GM21526 (cell line): ENCODE results near the gene PIKFYVE.
"Not testable (repeated sequence)": the region's sequence is repeated elsewhere in the genome, so short reads cannot be mapped to it uniquely, and the experiment has no call there.

Experiments
- ATAC-seq: cut with Tn5 transposase; IDR thresholded peaks from one replicate; pipeline ENCODE4 v1.9.1; 2021; ENCODE audit warnings: moderate library complexity; ENCODE audit not compliant: unreplicated experiment, low FRiP score

PIKFYVE gene

DNA sequence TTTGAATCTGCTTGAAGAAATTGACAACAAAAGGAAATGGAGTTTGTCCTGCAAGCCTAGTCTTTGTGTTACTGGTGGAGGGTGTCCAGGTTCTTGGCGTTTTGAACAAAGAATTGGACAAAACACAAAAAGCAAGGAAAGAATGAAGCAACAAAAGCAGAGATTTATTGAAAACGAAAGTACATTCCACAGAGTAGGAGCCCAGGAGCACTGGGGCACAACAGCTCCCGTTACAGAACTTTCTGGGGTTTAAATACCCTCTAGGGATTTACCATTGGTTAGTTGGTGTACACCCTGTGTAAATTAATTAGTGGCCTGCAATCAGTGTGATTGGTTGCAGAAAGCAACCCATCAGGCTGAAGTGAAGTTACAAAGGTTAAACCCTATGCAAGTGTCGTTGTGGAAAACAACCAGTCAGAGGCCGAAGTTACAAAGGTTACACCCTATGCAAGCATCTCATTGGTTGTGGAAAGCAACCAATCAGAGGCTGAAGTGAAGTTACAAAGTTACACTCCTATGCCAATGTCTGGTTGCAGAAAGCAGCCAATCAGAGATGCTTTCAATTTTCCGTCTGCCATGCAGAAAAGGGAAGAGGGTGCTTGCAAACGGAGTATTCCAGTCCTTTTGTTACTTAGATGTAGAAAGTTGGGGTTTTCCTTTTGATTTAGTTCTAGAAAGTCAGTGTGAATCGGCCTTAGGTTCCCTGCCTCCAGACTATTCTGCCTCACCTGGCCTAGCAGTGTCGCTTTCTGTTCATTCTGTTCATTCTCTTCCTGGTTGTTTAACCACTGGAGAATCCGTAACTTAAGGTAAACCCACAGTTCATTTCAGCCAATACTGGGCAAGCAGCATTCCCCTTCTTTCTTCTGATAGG, 92.9 kb downstream of the PIKFYVE start:
- ATAC-seq, result no peak

DNA sequence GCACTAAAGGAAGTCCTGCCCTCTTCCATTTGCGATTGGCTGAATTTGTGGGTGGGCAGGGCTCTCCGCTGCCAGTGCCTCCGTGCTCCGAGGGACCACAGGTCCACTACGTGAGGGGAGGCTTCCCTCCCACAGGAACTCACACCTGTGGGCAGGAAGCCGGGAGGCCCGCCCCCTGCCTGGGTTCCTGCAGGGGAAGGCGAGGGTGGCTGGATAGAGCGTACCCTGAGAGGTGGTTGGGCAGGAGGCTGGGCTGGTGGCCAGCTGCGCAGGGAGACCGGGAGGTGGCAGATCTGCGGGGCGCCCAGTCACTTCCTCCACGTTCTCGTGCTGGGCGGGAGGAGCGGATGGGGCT, 93.6 kb downstream of the PIKFYVE start:
- no peak for ATAC-seq

DNA sequence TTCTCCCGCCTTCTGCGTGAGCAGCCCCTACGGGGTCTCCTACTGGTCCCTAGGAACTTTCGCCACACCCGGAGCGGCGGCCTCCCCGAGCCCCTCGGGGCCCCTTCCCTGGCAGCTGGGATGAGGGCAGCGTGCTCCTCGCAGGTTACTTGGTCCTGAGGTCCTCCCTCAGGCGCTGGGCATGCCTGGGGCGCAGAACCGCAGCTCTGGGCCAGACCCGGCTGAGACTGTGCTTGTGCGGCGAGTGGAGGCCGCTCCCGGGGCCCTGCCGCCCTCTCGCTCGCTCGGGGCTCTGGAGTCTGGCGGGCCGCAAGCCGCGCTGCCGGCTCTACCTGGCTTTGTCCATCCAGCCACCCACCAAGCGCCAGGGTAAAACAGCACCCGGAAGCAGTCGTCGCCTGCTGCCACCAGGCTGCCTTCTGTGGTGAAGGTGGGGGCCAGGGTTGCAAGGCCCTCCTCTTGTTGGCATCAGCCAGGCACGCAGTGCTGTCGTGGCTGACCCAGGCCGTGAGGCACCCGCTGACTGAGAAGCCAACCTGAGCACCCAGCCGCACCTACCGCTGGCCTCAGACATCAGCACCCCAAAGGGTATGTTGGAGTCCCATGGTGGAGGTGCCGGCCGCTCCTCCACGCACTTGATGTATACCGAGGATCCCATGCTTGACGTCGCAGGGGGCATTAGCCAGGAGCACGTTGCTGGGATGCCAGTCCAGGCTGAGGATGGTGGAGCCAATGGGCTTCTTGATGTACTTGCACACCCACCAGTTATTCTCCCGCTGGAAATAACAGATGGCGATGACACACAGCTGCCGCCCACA, 94.4 kb downstream of the PIKFYVE start:
- no peak for ATAC-seq

DNA sequence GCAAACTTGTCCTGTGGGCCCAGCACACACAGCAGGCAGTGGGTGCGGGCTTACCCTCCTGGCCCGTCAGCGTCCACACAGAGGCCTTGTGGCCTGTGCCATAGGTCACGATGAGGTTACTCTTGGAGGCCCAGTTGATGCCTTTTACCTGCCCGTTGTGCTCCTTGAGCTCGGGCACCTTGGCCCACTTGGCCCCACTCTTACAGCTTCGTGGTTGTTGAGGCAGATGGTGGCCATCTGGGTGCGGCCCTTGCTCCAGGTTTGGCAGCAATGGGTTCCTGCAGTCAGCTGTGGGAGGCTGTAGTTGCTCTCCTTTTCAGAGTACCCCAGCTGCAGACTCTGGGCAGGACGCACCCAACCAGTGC, 95.0 kb downstream of the PIKFYVE start:
- no peak for ATAC-seq

DNA sequence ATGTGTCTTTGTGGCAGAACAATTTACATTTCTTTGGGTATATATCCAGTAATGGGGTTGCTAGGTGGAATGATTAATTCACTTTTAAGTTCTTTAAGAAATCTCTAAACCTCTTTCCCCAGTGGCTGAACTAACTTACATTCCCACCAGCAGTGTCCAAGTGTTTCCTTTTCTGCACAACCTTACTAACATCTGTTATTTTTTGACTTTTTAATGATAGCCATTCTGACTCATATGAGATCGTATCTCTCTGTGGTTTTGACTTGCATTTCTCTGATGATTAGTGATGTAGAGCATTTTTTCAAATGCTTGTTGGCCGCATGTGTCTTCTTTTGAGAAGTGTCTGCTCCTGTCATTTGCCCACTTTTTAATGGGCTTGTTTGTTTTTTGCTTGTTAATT, 97.4 kb downstream of the PIKFYVE start:
- ATAC-seq, result no peak

DNA sequence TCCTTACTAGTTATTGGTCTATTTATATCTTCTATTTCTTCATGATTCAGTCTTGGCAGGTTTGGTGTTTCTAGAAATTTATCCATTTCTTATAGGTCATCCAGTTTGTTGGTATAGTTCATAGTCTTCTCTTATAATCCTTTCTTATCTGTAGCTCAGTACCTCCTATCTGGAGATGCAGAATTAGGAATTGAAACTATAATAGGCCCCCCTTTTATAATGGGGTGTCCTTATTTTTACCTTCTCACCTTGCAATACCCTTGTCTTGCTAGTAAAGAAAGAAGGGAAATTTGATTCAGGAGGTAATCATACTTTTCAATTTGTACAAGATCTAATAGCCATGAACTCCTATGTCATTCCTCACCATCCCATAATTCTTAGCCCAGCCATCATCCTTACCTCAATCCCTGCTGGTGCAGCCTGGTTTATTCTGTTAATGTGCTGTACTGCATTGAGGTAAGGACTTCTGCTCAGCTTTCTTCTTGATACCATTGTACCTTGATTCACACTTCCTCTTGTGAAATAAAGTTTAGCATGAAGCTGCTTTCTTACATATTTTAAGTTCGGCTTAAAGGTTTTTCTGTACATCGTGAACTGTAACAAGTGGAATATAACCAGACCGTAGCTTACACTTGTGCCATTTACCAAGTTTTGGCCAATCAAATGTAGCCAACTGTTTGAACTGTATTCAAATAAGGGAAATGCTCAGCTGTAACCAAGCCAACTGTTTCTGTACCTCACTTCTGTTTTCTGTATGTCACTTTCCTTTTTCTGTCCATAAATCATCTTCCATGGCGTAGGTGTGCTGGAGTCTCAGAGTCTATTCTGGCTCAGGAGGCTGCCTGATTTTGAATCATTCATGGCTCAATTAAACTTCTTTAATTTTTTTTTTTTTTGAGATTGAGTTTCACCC, 100.4 kb downstream of the PIKFYVE start:
- peak; percentile 75 for ATAC-seq

DNA sequence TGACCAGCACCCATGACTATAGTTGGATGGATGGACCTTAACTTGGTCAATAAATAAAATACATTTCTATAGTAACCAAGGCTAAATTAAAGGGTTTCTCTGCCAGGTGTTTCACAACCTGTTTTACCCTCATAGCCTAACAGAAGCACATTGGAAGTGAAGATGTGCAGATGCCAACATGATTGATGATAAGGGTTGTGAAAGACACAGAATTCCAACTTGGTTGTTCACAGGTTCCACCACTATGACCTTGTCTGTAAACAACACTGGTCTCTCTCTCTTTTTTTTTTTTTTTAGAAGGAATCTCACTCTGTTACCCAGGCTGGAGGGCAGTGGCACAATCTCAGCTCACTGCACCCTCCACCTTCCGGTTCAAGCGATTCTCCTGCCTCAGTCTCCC, 103.0 kb downstream of the PIKFYVE start:
- no peak for ATAC-seq

DNA sequence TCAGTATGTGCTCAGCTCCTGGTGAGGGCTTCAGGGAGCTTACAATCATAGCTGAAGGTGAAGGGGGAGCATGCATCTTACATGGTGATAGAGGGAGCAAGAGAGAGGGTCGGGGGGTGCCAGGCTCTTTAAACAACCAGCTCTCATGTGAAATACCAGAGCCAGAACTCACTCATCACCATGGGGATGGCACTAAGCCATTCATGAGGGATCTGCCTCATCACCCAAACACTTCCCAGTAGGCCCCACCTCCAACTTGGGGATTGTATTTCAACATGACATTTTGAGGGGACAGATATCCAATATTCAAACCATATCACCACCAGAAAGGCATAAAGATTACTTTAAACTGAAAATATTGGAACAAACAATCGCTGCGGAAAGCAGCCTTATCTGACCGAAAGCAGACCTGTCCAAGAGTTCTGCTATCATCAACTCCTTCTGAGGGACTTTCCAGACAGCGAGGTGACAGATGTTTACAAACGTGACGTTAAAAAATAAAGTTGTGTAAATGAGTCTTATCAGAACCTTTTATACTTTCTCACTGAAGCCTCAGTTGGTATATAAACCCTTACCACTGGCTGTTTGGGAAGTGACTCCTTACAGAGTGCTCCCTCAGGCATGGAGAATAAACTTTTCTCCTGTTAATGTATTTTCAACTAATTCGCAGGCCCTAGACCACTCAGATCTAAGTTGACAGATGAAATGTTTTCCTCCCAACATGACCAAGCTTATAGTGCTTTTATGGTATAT, 105.0 kb downstream of the PIKFYVE start:
- ATAC-seq, result no peak

DNA sequence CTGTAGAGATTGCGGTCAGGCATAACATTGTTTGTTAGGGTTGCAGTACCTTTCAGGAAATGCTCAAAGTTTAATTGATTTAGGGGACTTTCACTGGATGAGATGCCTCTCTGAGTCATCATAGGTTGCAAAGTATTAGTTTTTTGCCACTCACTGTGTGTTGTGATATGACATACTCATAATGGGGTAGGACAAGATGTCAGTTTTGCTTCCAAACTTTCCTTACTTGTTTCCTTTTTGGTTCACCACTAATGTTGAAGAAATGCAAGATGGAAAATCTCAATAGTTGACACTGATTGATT, 105.5 kb downstream of the PIKFYVE start:
- ATAC-seq, result no peak

DNA sequence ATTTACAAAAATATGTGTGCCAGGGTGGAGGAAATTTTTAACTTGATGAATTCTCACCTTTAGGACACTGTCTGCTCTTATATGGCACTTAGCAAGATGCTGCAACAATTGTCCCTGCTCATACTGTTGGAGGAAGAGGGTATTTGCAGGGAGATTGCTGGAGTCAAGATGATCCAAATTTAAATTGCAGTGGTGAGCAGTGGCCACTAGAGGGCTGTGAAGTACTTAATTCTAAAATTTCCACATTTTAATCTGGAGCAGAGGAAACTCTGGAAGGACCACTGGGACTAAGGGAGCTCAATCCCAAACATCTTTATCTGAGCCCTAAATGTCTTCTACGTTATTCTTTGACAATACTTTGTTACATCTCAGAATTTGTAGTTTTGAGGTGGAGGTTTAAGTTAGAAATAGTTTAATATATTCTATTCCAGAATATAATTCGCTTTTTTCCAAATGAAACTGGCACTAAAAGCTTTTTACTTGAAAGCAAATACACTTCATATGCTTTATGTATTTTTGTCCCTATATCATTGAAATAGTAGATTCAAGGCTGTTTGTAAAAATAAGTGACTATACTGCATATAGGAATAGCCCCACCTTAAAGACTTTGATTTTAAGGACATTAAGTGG, 107.5 kb downstream of the PIKFYVE start:
- ATAC-seq, result peak; percentile 56

DNA sequence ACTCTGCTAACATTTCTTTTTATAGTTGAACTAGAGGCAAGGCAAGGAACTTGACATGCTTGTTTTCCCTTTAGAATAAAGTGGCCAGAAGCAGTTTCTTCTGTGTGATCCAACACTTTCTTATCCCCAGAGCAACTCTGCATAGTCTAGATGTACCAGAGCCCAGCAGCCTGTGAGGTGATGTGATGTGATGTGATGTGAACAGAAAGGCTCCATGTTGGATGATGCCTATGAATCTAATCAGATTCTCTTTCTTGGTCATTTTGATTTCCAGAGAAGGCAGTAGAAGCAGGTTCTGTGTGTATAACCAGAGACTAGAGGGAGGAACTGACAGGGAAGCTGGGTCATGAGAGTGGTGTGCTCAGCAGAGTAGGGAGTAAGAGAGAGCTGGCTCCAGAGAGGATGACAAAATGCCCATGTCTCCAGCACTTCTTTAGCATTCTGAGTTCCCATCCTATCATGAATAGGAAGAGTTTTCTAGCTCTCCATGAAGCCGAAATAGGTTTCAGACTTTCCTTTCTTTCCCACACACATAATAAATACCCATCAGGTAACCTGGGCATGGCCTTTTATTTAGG, 109.5 kb downstream of the PIKFYVE start:
- no peak for ATAC-seq

DNA sequence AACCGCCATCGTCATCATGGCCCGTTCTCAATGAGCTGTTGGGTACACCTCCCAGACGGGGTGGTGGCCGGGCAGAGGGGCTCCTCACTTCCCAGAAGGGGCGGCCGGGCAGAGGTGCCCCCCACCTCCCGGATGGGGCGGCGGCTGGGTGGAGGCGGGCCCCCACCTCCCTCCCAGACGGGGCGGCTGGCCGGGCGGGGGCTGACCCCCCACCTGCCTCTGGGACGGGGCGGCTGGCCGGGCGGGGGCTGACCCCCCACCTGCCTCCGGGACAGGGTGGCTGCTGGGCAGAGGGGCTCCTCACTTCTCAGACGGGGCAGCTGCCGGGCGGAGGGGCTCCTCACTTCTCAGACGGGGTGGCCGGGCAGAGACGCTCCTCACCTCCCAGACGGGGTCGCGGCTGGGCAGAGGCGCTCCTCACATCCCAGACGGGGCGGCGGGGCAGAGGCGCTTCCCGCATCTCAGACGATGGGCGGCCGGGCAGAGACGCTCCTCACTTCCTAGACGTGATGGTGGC, 111.3 kb downstream of the PIKFYVE start:
- ATAC-seq, result not testable (repeated sequence)

DNA sequence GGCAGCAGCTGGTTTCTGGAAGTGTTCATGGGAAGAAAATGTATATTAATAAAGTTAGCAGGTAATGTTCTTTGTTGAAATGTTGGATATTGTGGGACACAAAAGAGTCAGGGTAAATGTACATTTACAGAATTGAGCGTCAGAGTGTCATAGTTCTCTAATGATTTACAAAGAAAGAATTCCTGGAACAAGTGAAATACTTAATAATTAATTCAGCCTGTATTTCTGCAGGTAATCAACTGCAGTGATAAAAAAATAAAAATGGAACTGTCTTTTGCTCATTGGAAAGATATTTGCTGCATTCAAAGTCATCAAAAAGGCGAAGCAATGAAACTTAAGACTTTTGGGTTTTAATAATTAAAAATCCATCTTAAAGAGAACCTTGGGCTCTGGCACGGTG, 113.1 kb downstream of the PIKFYVE start:
- no peak for ATAC-seq

DNA sequence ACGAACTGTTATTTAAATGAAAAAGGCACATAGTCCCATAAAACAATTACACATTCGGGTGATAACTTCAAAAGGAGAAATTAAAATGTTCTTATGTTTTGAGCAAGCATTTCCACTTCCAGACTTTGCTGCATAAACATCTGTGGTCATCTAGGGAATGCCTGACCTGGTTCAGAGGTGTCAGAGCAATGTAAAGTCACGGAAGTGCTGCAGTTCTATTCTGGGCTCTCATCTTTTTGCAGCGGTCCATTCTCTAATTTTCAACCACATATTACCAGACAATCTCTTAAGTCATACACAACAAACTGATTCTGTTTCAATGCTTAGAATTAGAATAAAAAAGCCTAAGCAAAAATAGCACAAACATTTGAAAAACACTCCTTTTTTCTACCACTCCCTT, 118.6 kb downstream of the PIKFYVE start:
- no peak for ATAC-seq

DNA sequence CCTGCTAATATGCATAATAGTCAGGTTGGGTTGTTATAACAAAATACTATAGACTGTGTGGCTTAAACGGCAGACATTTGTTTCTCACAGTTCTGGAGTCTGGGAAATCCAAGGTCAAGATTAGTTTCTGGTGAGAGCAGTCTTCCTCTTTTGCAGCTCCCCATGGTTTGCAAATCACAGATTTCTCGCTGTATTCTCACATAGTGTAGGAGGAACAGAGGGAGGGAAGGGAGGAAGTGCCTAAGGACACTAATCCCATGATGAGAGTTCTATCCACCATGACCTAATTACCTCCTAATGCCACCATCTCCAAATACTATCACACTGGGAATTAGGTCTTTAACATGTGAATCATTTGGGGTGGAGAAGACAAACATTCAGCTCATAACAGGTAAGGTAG, 120.5 kb downstream of the PIKFYVE start:
- no peak for ATAC-seq

DNA sequence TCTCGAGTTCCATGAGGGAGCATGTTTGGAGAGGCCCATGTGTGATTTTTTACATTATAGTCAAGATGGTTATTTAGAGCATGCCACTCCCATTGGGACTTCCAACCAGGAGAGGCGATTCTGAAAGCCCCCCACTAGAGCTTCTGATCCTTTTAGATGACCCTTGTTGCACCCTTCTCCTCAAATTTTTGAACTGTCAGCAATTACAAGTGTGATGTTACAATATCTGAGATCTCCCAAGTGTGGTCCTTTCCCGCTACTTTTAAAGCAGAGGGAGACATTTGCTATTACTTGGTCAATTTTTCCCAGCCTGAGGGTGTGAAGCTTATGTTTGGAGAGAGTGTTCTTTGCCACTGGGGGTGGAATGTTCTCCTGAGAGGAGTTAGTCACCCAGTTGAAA, 123.9 kb downstream of the PIKFYVE start:
- ATAC-seq, result no peak

DNA sequence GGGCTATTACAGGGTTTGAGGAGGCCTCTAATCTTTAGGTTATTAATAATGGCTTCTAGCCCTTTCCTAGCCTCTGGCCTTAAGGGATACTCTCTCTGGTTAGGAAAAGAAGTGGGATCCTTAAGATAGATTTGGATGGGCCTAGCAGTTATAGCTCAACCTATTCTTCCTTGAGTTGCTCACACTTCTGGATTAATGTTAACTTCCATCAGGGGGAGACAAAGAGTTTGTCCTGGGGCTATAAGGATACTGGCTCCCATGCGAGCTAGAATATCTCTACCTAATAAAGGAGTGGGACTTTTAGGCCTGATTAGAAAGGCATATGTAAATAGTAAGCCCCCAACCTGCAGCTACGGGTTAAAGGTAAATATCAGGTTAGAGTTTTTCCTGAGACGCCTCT, 126.2 kb downstream of the PIKFYVE start:
- ATAC-seq, result no peak

DNA sequence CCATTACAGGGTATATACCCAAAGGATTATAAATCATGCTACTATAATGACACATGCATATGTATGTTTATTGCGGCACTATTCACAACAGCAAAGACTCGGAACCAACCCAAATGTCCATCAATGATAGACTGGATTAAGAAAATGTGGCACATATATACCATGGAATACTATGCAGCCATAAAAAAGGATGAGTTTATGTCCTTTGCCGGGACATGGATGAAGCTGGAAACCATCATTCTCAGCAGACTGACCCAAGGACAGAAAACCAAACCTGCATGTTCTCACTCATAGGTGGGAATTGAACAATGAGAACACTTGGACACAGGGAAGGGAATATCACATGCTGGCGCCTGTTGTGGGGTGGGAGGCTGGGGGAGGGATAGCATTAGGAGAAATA, 130.7 kb downstream of the PIKFYVE start:
- not testable (repeated sequence) for ATAC-seq

DNA sequence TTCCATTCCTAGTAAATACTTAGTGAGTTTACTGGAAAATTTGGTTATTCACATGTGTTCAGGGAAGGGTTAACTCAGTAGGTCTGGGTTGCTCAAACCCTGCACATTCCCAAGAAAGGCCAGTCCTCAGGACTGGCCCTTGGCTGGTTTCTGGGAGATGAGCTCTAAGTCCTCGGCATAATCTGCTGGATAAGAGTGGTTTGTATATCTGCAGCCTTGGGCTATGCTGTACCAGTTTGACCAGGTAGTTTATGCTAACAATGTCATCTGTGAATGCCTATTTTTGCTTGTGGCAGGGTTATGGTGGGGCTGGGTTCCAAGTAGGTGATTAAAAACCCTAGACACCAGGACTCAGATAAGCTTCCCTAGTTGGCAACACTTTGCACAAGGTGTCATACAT, 133.1 kb downstream of the PIKFYVE start:
- no peak for ATAC-seq
